ENCODE data around the gene MBLAC2.

Gene MBLAC2

GRCh38 chr5:90474235-90475107 is at the start of gene MBLAC2, which contains the start of gene POLR3G:
Gene MBLAC2 (minus strand): TSS chr5:90474771. CDS start chr5:90474292, 479 bp downstream.
Gene POLR3G (plus strand): TSS chr5:90474864. CDS start chr5:90485568, 10,704 bp downstream.
- peak; percentile 90 to 94 (median 94) for DNase-seq (ENCODE audit: low read depth in 2 of 3, low spot score in 1 of 3)

GRCh38 chr5:90519081-90519480 is 44.5 kb upstream of the MBLAC2 start:
- no peak for DNase-seq (ENCODE audit: low read depth in 2 of 3, low spot score in 1 of 3)

GRCh38 chr5:90518661-90519060 is 44.1 kb upstream of the MBLAC2 start:
- no peak for DNase-seq (ENCODE audit: low read depth in 2 of 3, low spot score in 1 of 3)

GRCh38 chr5:90514520-90514919 is 39.9 kb upstream of the MBLAC2 start:
- no peak for DNase-seq (ENCODE audit: low read depth in 2 of 3, low spot score in 1 of 3)

GRCh38 chr5:90510438-90510837 is 35.9 kb upstream of the MBLAC2 start:
- no peak for DNase-seq (ENCODE audit: low read depth in 2 of 3, low spot score in 1 of 3)

GRCh38 chr5:90506221-90506620 is 31.6 kb upstream of the MBLAC2 start:
- no peak for DNase-seq (ENCODE audit: low read depth in 2 of 3, low spot score in 1 of 3)

- DNase-seq (ENCODE audit: low read depth in 2 of 3, low spot score in 1 of 3) = no peak
These were observed 30.2 kb upstream of the MBLAC2 start for GRCh38 chr5:90504743-90505142.

- DNase-seq (ENCODE audit: low read depth in 2 of 3, low spot score in 1 of 3) = no peak
These were observed 29.0 kb upstream of the MBLAC2 start for GRCh38 chr5:90503596-90503995.

GRCh38 chr5:90495146-90495545 is 20.6 kb upstream of the MBLAC2 start:
- DNase-seq (ENCODE audit: low read depth in 2 of 3, low spot score in 1 of 3) = no peak

- DNase-seq (ENCODE audit: low read depth in 2 of 3, low spot score in 1 of 3) = no peak
These were observed 19.5 kb upstream of the MBLAC2 start for GRCh38 chr5:90494043-90494442.

GRCh38 chr5:90488791-90489190 is 14.2 kb upstream of the MBLAC2 start:
- no peak for DNase-seq (ENCODE audit: low read depth in 2 of 3, low spot score in 1 of 3)

GRCh38 chr5:90484540-90484939 is 10.0 kb upstream of the MBLAC2 start:
- DNase-seq (ENCODE audit: low read depth in 2 of 3, low spot score in 1 of 3) = no peak

- DNase-seq (ENCODE audit: low read depth in 2 of 3, low spot score in 1 of 3) = no peak
These were observed 8.6 kb upstream of the MBLAC2 start for GRCh38 chr5:90483206-90483605.

- no peak for DNase-seq (ENCODE audit: low read depth in 2 of 3, low spot score in 1 of 3)
These were observed 6.1 kb upstream of the MBLAC2 start for GRCh38 chr5:90480699-90481098.

- DNase-seq (ENCODE audit: low read depth in 2 of 3, low spot score in 1 of 3) = no peak
These were observed 5.2 kb upstream of the MBLAC2 start for GRCh38 chr5:90479611-90480385.

- DNase-seq (ENCODE audit: low read depth in 2 of 3, low spot score in 1 of 3) = no peak
These were observed 3.1 kb upstream of the MBLAC2 start for GRCh38 chr5:90477621-90478215.

- no peak for DNase-seq (ENCODE audit: low read depth in 2 of 3, low spot score in 1 of 3)
These were observed 2.5 kb upstream of the MBLAC2 start for GRCh38 chr5:90477073-90477472.

- DNase-seq (ENCODE audit: low read depth in 2 of 3, low spot score in 1 of 3) = no peak
These were observed 1.8 kb upstream of the MBLAC2 start for GRCh38 chr5:90476391-90476790.

GRCh38 chr5:90475436-90475980 is 937 bp upstream of the MBLAC2 start:
- no peak for DNase-seq (ENCODE audit: low read depth in 2 of 3, low spot score in 1 of 3)

- DNase-seq (ENCODE audit: low read depth in 2 of 3, low spot score in 1 of 3) = peak; percentile 8 to 20 (median 16)
These were observed 956 bp downstream of the MBLAC2 start for GRCh38 chr5:90473396-90474234.
